GM19193 (cell line): ENCODE data around the gene CAB39L.

Experiments
- POLR2A ChIP-seq: IDR thresholded peaks from 4 replicates; pipeline ENCODE4 v1.6.1; 2011; ENCODE audit not compliant: insufficient read depth, insufficient read length; ENCODE audit errors: extremely low read depth

Gene CAB39L

GRCh38 chr13:49411353-49411752, 32.5 kb downstream of the CAB39L start:
- no peak for TF ChIP-seq POLR2A

DNA sequence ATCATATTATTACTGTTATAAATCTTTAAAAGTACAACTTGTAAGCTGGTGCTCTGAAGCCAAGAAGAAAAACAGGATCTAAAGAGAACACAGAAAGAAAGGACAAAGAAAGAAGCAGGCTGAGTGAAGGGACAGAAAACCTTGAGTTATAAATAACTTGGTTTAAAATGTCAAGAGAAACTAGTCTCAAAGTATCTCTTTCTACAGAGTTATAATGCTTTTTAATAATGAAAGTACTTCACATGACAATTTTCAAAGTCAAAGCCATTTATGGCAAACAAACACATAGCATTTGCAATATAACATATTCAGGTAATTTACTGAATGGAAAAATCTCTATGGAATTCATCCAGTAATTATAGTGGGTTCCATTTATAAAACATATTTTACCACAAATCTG, 33.4 kb downstream of the CAB39L start:
- no peak for TF ChIP-seq POLR2A

DNA sequence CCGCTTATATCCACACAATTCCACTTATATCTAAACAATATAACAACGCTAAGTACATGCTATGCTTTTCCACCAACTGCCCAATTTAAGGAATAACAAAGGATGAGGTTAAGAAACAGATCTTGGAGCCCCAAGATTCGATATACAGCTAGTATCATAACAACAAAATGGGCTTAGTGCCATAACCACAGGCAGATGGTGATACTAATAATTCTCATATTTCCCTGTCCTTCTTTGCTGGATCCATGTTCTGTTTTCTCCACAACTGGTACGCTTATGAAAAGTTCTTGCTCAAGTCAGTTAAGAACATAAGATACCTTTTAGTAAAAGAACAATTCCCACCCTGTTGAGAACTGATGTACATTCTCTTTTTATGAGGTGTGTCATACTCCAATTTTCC, 33.9 kb downstream of the CAB39L start:
- TF ChIP-seq POLR2A: no peak

GRCh38 chr13:49409008-49409407, 34.9 kb downstream of the CAB39L start:
- no peak for TF ChIP-seq POLR2A

DNA sequence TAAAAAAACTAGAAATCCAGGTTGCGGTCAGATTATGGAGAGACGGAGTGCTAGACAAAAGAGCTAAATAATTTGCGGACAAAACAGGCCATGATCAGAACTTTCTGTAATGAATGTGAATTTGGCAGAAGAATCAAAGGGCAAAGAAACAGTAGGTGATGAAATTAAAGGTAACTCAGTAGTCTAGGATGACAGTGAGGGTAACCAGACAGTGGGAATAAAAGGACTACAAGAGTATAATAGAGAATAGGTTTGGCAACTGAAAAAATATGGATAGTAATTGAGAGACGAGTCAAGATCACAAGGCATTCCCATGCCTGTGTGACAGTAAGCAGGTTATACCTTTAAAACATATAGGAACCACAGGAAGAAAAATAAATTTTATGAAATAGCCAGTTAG, 35.9 kb downstream of the CAB39L start:
- no peak for TF ChIP-seq POLR2A

GRCh38 chr13:49407068-49407467, 36.8 kb downstream of the CAB39L start:
- TF ChIP-seq POLR2A: no peak

GRCh38 chr13:49404703-49405020, 39.2 kb downstream of the CAB39L start:
- TF ChIP-seq POLR2A: no peak

- TF ChIP-seq POLR2A: no peak
These were observed 39.7 kb downstream of the CAB39L start for GRCh38 chr13:49403996-49404702.

DNA sequence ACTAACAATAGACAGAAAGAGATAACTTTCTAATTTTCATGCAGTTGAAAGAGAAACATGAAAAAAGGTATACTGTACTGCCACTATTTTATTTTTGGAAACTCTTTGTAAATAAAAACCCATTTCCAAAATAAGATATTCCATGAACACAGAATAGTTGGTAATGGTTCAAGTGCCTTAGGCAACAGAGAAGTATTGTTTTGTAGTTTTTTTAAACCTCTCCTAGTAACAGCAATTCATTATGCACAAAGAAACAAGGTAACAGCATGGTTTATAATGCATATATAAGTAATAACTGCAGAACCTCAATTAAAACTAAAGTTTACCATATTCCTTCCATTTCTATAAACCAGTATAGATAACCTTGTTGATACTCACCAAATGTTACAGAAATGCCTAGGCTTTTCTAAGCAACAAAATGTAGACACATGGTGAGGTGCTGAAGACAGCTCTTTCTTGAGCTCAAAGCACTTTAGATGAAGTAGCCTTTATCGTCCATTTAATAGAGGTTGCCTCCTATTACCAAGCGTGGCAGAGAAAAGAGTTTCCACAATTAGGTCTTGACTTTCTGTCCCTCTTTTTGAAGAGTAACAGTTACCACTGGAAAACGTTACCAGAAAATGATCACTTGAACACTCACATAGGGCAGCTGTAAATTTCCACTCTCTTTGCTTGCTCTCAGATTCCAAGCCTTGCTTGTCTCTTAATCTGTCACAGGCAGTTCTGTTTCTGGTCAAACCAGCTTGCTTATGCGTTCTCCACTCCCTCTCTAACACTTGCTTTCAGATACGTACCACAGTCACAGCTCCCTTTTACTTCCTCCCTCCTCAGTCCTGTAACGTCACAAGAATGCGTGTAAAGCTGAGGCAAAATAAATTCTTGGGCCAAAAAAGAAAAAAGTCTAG, 42.9 kb downstream of the CAB39L start:
- TF ChIP-seq POLR2A: no peak

- no peak for TF ChIP-seq POLR2A
These were observed 43.9 kb downstream of the CAB39L start for GRCh38 chr13:49399801-49400472.

GRCh38 chr13:49395878-49396380, 47.9 kb downstream of the CAB39L start:
- TF ChIP-seq POLR2A: no peak

GRCh38 chr13:49395451-49395865, 48.4 kb downstream of the CAB39L start:
- TF ChIP-seq POLR2A: no peak

DNA sequence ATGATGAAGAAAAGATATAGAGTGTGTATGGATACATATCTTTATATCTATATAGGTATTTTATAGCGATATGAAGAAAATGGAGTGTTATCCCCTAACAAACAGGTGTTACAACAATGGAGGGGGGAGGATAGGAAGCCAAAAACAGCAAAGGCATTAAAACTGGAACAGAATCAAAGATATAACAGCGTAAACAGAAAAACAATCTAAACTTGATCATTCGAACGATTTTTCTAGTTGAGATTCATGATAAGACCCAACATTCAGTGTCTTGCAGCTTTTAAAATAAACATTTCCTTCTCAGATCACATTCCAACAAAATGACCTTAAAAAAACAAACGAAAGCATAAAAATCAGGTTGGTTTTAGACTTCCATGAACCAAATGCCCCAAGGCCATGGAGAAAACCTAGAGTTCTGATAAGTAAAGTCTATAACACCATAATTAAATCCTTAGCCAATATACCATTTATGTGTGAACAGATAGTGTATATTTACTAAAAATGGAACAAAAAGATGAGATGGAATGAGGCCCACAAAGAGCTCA, 55.7 kb downstream of the CAB39L start:
- no peak for TF ChIP-seq POLR2A

DNA sequence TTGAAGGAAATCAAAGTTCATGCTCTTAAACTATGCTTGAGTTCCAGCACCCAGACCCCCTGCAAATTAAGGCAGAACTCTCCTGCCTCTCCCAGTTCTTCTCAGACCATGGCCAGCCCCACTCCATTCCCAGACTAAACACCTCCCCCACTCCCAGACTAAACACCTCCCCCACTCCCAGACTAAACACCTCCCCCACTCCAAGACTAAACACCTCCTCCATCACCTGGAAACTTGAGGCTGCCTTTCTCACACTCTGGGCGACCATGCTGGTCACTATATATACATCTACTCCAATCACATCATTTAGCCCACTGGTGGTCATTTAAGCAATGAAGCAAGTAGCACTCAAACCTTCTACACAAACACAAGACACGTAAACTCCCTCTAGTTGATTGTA, 57.2 kb downstream of the CAB39L start:
- TF ChIP-seq POLR2A: no peak

DNA sequence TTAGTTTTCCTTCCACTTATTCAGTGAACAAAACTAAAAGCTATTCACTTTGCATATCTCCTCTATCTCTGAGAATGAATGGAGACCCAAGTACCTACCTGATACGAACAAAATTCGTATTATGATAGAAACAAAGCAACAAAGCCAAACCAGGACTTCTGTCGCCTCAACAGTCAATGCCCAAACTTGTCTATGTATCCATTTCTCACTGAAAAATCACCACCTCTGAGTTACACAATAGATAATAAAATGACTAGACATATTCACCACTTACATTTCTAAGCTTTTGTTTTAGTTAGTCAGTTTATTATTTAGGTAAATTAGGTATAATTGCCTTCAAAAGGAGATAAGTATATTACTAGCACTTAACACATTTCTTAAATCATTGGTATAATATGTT, 67.7 kb downstream of the CAB39L start:
- TF ChIP-seq POLR2A: no peak
